PC-9 (cell line): Measurements from ENCODE around the gene CTNNAL1. TPM values are rescaled to one million over a fixed set of nuclear protein-coding genes. Genes with fewer than 3 reads are reported as not detected.

Experiments
- BruUV-seq: library from RNA; stranded (reverse); fragments of 400-500 nt; replicated peaks from 2 replicates; lab custom pipeline; 2021; lab: Mats Ljungman, UMichigan
- CTCF ChIA-PET: fragments of 300-600 bp; sonication (Branson Sonifier 250); formaldehyde crosslinking; loops from one replicate; lab custom pipeline; 2022; ENCODE audit warnings: antibody characterized with exemption; lab: Charles Lee
- POLR2A ChIA-PET: fragments of 300-600 bp; sonication (Branson Sonifier 250); formaldehyde crosslinking; loops from one replicate; lab custom pipeline; 2022; ENCODE audit warnings: antibody characterized with exemption; ENCODE audit not compliant: unreplicated experiment; lab: Charles Lee
- DNase-seq, 2 experiments: peaks; one replicate each; pipeline versions ENCODE4 v3.0.0 to v3.0.0-alpha.2; 2015 to 2022; ENCODE audit warnings: mixed read lengths in 1 of 2
- H2AFZ ChIP-seq: fragments of 200-600 bp; sonication (generic); 2 replicates; pipeline ENCODE4 v1.8.1; 2017; ENCODE audit warnings: antibody characterized with exemption
- H3F3A ChIP-seq: fragments of 200-600 bp; sonication (generic); 2 replicates; pipeline ENCODE4 v1.8.1; 2017; ENCODE audit warnings: antibody characterized with exemption, mild to moderate bottlenecking, low read depth; ENCODE audit not compliant: insufficient read depth
- H3K27ac ChIP-seq: fragments of 200-600 bp; sonication (generic); 2 replicates; pipeline ENCODE4 v1.6.1; 2016; ENCODE audit warnings: mixed run types
- H3K27me3 ChIP-seq: fragments of 200-600 bp; sonication (generic); 2 replicates; pipeline ENCODE4 v1.6.1; 2016; ENCODE audit warnings: low read depth, mixed run types; ENCODE audit not compliant: insufficient read depth
- H3K36me3 ChIP-seq: fragments of 200-600 bp; sonication (generic); 2 replicates; pipeline ENCODE4 v1.6.1; 2016; ENCODE audit warnings: low read depth, mixed run types
- H3K4me1 ChIP-seq: fragments of 200-600 bp; sonication (generic); replicated peaks from 2 replicates; pipeline ENCODE4 v1.6.1; 2016; ENCODE audit warnings: mixed run types; ENCODE audit not compliant: insufficient read depth
- H3K4me2 ChIP-seq: fragments of 200-600 bp; sonication (generic); 2 replicates; pipeline ENCODE4 v1.6.1; 2017; ENCODE audit warnings: mixed run types
- H3K4me3 ChIP-seq: fragments of 200-600 bp; sonication (generic); 2 replicates; pipeline ENCODE4 v1.6.1; 2016; ENCODE audit warnings: mixed run types
- H3K79me2 ChIP-seq: fragments of 200-600 bp; sonication (generic); 2 replicates; pipeline ENCODE4 v1.6.1; 2017; ENCODE audit warnings: low read depth, mixed run types
- H3K9me2 ChIP-seq: fragments of 200-600 bp; sonication (generic); 2 replicates; pipeline ENCODE4 v1.8.1; 2017; ENCODE audit warnings: mild to moderate bottlenecking; ENCODE audit not compliant: insufficient read depth
- H3K9me3 ChIP-seq: fragments of 200-600 bp; sonication (generic); 2 replicates; pipeline ENCODE4 v1.8.1; 2016; ENCODE audit warnings: low read depth; ENCODE audit not compliant: insufficient read depth
- H4K20me1 ChIP-seq: fragments of 200-600 bp; sonication (generic); 2 replicates; pipeline ENCODE4 v1.8.1; 2017; ENCODE audit not compliant: insufficient read depth
- EZH2 ChIP-seq: fragments of 200-600 bp; sonication (generic); IDR thresholded peaks from 2 replicates; pipeline ENCODE4 v1.8.0; 2017; ENCODE audit warnings: antibody characterized with exemption, low read depth
- intact Hi-C: fragments of 100-400 bp; cut with micrococcal nuclease; formaldehyde crosslinking; loops from one replicate; pipeline ENCODE4 v1.10.0; 2022; ENCODE audit not compliant: unreplicated experiment
- total RNA-seq: library from RNA; stranded (reverse); gene quantifications from 2 replicates; pipeline ENCODE4 v1.2.3, GENCODE V29; 2021
- TF ChIP-seq, protein P1 (sequence below): fragments of 200-600 bp; sonication (generic); conservative IDR thresholded peaks from 2 replicates; pipeline ENCODE4 v1.6.1; 2017; ENCODE audit warnings: mixed run types, antibody characterized with exemption, mild to moderate bottlenecking, moderate library complexity

CTNNAL1 gene
- total RNA-seq, 1 experiment from 2014 or later, result 71.3 TPM

DNA sequence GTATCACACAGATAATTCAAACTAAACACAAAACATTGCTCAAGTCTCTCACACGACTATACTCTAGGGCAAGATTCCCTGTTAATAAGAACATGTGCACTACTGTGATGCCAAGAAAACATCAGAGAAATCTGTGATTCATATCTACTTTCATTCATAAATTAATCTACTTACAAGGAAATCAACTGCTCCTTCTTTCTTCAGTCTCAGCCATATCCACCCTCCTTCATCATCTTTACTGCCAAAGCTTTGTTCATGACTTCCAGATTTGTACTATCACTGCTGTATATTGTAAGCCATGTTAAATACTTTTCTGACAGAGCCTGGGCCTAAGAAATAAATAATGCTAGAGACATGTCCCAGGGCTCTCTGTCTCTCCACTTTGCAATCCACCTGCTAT, 35.1 kb downstream of the CTNNAL1 start:
- H3K27ac ChIP-seq, result no peak overlapping the region
- TF ChIP-seq, protein P1, sequence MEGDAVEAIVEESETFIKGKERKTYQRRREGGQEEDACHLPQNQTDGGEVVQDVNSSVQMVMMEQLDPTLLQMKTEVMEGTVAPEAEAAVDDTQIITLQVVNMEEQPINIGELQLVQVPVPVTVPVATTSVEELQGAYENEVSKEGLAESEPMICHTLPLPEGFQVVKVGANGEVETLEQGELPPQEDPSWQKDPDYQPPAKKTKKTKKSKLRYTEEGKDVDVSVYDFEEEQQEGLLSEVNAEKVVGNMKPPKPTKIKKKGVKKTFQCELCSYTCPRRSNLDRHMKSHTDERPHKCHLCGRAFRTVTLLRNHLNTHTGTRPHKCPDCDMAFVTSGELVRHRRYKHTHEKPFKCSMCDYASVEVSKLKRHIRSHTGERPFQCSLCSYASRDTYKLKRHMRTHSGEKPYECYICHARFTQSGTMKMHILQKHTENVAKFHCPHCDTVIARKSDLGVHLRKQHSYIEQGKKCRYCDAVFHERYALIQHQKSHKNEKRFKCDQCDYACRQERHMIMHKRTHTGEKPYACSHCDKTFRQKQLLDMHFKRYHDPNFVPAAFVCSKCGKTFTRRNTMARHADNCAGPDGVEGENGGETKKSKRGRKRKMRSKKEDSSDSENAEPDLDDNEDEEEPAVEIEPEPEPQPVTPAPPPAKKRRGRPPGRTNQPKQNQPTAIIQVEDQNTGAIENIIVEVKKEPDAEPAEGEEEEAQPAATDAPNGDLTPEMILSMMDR, result no peak
- TF ChIP-seq EZH2, result no peak
- H3K4me2 ChIP-seq, result no peak overlapping the region
- H3K36me3 ChIP-seq, result peaks cover 5% of the 10 kb centered on the region
- no peak overlapping the region for H2AFZ ChIP-seq
- intact Hi-C loops, result no loop called here
- no peaks in the 10 kb centered on the region for H3K79me2 ChIP-seq
- no peak overlapping the region for H3K4me3 ChIP-seq
- no TSS peak for BruUV-seq
- H3K27me3 ChIP-seq, result no peaks in the 10 kb centered on the region
- no peaks in the 10 kb centered on the region for H3K9me3 ChIP-seq
- POLR2A ChIA-PET, result no interaction called here
- H3K4me1 ChIP-seq, result no peaks in the 10 kb centered on the region
- CTCF ChIA-PET, result no interaction called here
- H3F3A ChIP-seq, result no peaks in the 10 kb centered on the region
- DNase-seq, result no peak
- no peaks in the 10 kb centered on the region; the same call in 1 of the 2 replicates for H3K9me2 ChIP-seq
- H4K20me1 ChIP-seq, result 0 out of 2 replicates have a peak, but pooled peaks cover 4% of the 10 kb centered on the region

DNA sequence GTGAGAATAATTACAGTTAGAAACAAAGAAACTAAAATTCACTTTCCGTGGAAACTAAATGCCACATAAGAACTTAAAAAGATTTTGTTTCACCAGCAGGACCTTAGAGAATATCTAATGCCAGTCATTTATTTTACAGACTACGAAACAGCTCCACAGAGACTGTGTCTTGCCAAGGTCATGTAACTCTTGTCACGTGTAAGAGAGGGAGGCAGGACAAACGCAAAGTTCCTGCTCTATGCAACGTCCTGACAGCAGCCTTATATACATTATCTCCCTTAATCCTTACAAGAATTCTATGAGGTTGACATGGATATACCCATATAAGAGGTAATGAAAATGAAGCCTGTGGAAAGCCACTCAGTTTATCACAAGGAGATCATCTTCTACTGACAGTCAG, 39.4 kb downstream of the CTNNAL1 start:
- H3K36me3 ChIP-seq, result peaks cover 12% of the 10 kb centered on the region
- TF ChIP-seq EZH2, result no peak
- TF ChIP-seq, protein P1, result no peak
- no TSS peak for BruUV-seq
- H3K27ac ChIP-seq, result no peak overlapping the region
- H4K20me1 ChIP-seq, result 0 out of 2 replicates have a peak, but pooled peaks cover 4% of the 10 kb centered on the region
- no peaks in the 10 kb centered on the region for H3K9me3 ChIP-seq
- DNase-seq, result no peak
- no peaks in the 10 kb centered on the region for H3F3A ChIP-seq
- intact Hi-C loops, result no loop called here
- CTCF ChIA-PET, result no interaction called here
- no peaks in the 10 kb centered on the region; the same call in 1 of the 2 replicates for H3K9me2 ChIP-seq
- H3K4me2 ChIP-seq, result no peak overlapping the region
- POLR2A ChIA-PET, result no interaction called here
- no peaks in the 10 kb centered on the region for H3K4me1 ChIP-seq
- H3K4me3 ChIP-seq, result no peak overlapping the region
- H2AFZ ChIP-seq, result no peak overlapping the region
- H3K79me2 ChIP-seq, result no peaks in the 10 kb centered on the region
- H3K27me3 ChIP-seq, result no peaks in the 10 kb centered on the region

DNA sequence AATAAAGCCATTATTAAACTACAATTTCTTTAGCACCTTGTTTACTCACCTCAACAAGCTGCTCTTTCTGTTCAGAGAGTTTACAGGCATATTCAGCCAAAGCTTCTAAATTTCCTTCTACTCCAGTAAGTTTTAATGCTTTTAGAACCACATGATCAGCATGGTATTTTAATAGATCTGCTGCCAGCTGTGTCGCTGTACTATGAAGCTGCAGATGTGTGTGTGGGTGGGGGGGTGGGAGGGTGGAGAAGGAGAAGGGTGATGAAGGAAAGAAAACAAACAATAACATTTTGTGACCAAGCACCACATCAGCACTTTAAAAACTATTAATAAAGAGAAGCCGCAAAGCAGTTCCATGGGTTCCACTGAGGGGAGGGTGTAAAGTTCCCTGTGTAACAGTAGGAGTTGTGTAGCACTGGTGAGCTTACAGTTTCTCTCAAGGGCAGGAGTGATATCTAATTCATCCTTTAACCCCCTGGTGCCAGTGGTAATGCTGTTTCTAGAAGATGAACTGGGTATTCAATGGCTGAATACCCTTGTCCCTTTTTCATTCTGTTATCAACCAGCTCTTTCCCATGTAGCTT, 40.6 kb downstream of the CTNNAL1 start:
- POLR2A ChIA-PET, result interaction anchor here (0.9 kb wide), 1 partner anchor 39 kb away, joined by 6 read pairs; the partner anchor contains the start of genes ABITRAM and ELP1

More for the DNA sequence above, 40.6 kb downstream of the CTNNAL1 start:
- no peak overlapping the region for H3K4me2 ChIP-seq
- no peaks in the 10 kb centered on the region for H3K9me3 ChIP-seq
- DNase-seq, result no peak
- intact Hi-C loops, result no loop called here
- BruUV-seq, result no TSS peak
- H4K20me1 ChIP-seq, result 0 out of 2 replicates have a peak, but pooled peaks cover 4% of the 10 kb centered on the region
- H3K4me1 ChIP-seq, result no peaks in the 10 kb centered on the region
- H3K79me2 ChIP-seq, result no peaks in the 10 kb centered on the region
- peaks cover 12% of the 10 kb centered on the region for H3K36me3 ChIP-seq
- CTCF ChIA-PET, result interaction anchor here (0.6 kb wide), 1 partner anchor 147 kb away, joined by 3 read pairs; no protein-coding TSS in a partner anchor
- no peaks in the 10 kb centered on the region; the same call in 1 of the 2 replicates for H3K9me2 ChIP-seq
- TF ChIP-seq, protein P1, result no peak
- no peak for TF ChIP-seq EZH2
- H3K27ac ChIP-seq, result no peak overlapping the region
- H3K4me3 ChIP-seq, result no peak overlapping the region
- no peak overlapping the region for H2AFZ ChIP-seq
- H3F3A ChIP-seq, result no peaks in the 10 kb centered on the region
- no peaks in the 10 kb centered on the region for H3K27me3 ChIP-seq
